ENCODE results near the gene RNF220.

The RNF220 gene

DNA sequence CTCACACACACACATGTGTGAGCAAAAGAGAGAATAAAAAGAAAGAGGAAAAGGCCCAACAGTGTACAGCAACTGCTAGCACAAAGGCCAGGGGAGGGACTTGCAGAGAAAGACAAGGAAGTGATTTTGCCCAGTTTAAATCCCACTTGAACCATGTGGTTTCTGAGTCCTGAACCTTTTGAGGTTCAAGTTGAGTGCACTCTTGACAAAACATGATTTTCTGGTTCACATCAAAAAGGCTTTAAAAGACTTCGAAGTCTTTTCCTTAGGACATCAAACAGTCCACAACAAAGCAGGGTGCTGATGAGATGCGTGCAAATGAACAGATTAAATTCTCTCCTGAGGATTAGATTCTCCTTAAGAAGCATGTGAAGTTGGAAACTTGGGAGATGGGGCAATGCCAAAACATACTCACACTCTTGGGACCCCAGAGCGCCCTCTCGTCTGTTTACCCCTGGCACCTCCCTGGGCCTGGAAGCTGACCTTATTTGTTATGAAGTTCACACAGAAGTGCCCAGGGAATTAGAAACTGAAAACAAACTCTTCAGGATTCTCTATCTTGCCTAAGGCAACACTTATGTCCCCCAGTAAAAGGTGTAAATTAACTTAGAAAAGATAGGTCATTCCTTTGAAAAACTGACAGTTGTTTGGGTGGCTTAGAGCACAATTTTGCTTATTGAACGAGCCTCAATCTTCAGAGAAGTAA, 31.5 kb downstream of the RNF220 start:
- no peak for DNase-seq

DNA sequence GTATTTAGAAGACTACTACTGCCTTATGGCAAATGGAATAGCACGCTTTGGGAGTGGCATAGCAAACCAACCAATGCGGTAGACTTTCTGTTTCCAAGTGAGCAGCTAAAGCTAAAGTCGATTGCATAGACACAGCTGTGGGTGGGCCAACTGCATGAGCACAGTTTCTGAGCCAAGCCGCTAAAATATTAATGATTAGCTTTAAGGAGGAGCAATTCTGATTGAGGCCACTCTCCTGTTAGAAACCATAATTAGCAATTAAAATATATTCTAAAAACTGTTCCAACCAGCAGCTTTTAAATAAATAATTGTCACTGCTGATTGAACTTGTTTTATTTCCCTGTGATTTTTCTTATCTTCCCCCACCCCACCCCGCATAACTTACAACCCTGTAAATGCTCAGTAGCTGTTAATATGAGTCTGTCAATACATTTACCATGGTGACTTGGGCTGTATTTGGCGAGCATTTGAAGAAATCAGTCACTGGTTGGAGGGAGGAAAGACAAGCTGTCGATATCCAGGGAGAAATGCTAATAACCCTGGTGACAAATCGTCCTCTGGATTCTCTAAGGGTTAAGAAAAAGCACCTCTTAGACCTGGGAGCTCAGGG, 32.2 kb downstream of the RNF220 start:
- DNase-seq = no peak

DNA sequence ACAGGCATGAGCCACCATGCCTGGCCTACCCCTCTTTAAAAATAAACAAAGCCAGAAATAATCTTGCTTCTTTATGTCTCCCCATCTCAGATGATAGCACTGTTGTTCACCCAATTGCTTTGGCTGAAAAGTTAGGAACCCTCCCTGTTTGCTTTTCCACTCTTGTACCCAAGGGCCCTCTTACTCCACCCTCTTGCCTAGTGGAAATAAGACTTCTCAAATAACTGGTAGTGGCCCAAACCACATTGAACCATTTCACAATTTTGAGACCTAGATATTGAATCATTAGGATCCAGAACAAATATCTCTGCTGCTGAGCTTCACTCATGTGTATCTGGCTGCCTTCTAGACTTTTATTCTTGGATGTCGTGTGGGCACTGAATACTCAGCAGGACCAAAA, 37.7 kb downstream of the RNF220 start:
- DNase-seq = no peak

DNA sequence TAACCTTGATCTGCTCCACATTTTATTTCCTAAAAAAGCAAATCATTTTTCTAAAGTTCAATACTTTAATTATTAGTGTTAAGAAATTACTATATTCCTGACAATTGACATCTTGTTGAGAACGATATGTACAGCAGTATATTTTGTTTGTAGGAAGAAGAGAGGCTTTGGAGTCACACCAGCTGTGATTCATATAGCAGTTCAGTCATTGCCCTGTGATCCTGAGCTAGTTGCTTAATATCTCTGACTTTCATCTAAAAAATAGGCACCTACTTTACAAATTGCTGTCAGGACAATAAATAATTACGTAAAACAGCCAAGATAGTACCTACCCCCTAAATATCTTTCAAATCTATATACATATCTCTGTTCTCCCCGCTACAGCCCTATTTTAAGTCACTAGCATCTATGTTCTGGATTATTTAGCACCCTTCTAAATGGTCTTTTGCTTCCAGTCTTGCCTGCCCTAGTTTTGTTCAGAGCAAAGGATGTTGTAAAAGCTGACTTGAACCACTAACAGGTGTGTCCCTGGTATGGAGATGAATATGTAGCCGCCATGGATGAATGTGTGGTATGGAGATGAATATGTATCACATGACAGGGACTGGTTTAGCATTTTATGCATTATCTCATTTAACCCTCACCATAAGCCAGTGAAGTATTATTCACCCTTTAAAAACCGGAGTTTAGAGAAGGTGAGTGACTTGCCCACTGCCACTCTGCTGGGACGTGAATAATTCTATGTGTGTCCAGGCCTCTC, 42.2 kb downstream of the RNF220 start:
- DNase-seq = no peak

DNA sequence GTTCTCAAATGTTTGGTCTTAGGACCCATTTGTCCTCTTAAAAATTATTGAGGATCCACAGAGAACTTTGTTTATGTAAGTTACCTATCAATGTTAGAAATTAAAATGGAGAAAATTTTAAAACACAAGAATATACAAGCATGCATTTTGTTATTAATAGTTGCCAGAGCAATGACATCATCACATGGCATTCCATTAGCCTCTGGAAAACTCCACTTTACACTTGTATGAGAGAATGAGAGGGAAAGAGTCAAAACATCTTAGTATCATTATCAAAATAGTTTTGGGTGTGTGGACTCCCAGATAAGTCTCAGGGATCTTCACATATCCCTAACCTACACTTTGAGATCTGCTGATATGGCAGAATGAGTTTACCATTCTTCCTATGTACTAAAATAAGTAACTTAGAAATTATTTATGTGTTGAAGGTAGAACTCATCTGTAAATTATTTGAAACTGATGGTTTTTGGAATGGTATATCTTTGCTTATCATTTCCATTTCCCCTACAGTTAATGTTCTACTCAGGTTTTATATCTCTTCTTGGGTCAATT, 48.8 kb downstream of the RNF220 start:
- no peak for DNase-seq

DNA sequence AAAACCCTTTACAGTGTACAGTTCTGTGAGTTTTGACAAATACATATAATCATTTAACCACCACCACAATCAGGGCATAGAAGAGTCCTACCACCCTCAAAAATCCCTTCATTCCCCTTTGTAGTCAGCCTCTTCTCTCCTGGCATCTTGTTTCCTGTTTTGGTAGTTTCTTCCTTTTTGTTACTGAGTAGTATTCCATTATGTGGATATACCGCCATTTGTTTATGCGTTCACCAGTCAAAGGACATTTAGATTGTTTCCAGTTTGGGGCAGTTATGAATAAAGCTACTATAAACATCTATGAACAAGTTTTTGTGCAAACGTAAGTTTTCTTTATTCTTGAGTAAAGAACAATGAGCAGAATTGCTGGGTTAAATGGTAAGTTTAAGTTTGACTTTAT, 49.6 kb downstream of the RNF220 start:
- DNase-seq = no peak

DNA sequence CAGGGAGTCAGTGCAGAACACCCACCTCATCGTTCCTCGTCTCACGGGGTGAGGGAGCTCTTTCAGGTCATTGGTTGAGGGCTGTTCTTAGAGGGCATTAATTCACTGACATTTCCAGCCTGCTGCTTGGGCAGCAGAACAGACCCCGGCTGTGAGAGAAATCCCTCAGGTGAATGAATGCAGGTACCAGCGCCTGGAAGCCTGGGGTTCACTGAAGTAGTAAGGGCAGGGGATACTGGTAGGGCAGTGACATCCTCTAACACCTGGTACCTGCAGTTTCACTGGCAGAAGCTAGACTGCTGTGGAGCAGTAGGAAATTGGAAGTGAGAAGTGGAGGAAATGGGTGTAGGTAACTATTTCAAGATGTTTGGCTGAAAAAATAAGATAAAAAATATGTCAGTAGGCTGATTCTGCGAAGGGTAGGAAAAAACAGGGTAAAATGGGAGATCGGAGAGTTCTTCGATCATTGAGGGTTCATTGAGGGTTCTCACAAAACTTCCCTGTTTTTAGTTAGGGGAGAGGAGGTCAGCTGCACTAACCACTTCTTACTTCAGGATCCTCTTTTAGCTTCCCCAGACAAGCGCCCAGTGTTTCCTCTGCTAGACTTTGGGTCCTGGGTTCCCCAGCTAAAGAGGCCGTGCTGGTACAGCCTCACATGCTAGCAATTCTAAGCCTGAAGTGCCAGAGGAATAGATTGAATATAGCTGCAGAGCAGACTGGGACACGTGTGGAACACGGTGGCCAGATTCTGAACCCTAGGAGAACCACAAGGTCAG, 55.2 kb downstream of the RNF220 start:
- no peak for DNase-seq

DNA sequence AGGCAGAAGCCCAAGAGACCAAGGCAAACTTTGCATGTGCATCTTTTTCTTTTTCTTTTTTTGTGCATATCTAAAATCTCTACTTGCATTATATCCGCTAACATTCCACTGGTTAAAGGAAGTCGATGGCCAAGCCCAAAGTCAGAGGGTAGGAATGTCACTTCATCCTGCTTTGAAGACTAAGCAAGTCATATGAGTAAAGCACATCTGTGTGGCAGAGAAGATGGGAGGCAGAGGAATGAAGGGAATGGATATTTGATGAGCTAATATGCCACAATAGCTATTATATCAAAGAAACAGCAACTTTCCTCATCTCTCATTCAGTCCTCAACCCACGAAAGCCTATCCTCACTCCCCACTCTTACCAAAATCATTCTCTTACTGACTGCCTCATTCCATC, 59.3 kb downstream of the RNF220 start:
- no peak for DNase-seq

DNA sequence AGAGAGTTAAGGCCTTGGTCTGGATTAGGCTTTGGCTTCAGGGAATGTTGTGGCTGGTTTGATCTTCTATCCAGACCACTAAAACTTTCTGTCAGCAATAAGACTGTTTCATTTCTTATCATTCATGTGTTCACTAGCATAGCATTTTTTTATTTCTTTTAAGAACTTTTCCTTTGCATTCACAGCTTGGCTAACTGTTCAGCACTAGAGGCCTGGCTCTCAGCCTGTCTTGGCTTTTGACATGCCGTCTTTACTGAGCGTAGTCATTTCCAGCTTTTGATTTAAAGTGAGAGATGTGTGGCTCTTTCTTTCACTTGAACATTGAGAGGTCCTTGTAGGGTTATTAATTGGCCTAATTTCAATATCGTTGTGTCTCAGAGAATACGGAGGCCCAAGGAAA, 62.5 kb downstream of the RNF220 start:
- no peak for DNase-seq

DNA sequence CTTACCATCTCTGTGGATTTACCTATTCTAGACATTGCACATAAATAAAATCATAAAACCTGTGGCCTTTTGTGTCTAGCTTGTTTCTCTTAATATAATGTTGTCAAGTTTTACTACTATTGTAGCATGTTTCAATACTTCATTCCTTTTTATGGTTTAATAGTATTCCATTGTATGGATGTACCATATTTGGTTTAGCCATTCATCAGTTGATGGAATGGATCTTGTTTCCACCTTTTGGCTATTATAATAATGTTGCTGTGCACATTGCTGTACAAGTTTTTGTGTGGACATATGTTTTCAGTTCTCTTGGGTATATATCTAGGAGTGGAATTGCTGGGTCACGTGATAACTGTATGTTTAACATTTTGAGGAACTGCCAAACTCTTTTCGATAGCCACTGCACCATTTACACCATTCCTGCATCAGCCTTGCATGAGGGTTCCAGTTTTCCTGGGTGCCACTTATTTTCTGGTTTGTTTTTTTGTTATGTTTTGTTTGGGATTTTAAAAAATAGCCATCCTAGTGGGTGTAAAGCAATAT, 66.9 kb downstream of the RNF220 start:
- DNase-seq = no peak

DNA sequence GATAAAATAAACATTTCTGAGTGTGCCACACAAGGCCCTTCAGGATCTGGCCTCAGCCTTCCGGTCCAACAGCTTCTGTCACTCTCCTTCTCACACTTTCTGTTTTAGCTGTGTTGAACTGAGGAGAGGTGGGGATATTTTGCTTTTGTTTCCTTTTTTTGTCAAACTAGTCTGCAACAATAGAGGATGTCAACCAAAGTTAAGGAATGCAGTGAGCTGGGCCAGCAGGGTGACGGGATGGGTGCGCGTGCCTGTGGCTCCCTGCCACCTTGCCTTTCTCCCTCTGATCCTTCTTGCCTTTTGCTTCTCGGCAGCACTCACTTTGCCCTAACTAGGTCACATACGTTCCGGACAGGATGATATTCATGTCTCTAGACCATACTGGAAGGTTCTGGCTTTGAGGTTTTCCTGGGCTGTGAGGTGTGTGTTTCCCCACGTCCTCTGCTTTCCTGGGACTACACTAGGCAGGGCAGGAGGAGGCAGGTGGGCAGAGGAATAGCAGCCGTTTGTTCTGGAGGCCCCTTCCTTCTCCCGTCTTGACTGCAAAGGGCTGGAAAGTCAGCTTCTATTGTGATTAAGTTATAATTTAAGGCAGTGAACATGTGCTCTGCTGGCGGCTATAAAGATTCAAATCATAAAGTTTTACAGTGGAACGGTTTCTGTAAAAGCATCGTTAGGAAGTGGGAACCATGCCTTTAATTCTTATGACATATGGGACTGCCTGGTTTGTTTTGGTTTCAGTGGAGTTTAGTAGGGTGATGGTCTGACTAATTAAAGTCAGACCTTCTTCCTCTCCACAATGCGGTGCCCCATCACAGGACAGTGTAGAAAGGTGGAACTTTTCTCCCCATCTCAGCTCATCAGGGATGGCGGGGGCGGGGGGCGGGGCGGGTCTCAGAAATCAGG, 67.8 kb downstream of the RNF220 start:
- DNase-seq = no peak

DNA sequence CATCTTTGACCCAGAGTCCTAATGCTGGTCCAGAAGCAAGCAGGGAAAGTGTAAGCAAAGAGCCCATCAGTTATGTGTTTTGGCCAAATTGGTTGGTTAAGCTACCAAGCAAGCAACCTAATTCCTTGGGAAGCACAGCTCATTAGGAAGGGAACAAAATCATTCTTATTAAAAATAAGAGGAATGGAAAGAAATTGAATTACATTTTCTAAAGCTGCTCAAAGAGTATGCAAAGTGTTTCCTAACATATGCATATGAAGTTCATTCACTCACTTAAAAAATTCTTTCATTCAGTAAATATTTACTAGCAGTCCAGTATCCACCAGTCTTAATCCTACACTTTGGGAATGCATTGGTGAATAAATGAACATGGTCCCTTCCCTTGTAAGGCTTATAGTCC, 71.8 kb downstream of the RNF220 start:
- no peak for DNase-seq

DNA sequence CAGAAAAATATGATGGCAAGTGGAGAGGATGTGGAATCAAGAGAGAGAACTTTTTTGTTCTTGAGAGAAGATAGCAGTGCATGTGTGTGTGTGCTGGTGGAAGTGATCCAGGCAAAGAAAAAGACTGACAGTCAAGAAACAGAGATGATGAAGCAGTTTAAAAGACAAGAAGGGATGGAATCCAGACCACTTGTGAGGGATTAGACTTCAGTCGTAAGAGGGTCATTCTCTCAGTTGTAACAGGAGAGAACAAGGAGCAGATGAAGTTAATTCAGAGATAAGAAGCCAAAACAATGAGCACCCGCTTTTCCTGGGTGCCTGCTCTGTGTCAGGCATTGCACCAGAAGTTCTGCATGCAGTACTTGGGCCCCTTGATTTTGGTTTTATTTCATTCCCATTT, 76.6 kb downstream of the RNF220 start:
- DNase-seq = no peak

DNA sequence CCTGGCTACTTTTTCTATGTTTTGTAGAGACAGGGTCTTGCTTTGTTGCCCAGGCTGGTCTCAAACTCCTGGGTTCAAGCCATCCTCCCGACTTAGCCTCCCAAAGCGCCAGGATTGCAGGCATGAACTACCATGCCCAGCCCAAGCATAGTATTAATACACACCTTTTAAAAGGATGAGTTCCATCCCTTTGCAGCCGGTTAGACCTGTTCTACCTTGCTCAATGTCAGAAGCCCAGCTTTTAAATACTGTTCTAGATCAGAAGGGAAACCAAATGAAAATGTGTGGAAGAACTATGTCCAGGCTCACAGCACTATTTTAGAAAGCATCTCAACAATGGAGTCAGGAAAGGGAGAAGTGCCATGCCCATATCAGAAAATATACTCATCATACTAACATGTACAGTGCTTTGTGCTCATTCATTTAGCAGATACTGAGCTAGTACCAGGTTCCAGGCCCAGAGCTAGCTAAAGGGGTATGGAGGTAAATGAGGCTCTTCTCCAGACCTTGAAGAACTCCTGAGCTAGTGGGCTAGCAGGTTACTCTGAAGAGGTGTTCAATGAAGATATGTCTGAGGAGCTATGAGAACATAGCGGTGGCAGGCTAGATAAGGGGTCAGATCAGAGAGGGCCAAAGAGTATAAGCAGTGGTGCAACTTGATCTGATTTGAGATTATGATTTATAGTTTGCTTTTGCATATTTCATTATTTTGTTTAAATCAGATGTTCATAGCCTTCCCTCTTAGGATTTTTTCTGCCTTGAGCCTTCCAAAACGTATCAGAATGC, 78.2 kb downstream of the RNF220 start:
- no peak for DNase-seq

DNA sequence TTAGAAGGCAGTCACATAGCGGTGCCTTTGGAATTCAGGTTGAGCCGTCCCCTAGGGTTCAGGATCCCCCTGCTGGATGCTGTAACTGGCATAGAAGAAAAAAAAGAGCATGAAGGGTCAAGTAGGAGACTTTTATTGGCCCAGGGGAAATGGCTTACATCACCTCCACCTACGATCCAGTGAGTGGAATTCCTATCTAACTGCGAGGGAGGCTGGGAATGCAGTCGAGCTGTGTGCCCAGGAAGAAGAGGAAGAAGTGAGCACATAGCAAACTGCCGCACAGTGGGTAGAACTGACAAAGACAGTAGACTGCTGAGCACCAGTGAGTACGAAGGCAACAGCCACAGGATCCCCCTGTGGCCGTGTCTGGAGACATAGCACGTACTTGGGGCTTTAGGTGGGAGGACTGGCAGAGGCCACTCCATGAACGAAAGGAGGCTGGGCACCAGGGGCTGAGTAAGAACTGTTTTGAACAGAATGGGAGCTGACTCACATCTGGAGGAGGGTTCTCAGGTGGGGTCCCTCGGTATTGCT, 79.2 kb downstream of the RNF220 start:
- DNase-seq = no peak

DNA sequence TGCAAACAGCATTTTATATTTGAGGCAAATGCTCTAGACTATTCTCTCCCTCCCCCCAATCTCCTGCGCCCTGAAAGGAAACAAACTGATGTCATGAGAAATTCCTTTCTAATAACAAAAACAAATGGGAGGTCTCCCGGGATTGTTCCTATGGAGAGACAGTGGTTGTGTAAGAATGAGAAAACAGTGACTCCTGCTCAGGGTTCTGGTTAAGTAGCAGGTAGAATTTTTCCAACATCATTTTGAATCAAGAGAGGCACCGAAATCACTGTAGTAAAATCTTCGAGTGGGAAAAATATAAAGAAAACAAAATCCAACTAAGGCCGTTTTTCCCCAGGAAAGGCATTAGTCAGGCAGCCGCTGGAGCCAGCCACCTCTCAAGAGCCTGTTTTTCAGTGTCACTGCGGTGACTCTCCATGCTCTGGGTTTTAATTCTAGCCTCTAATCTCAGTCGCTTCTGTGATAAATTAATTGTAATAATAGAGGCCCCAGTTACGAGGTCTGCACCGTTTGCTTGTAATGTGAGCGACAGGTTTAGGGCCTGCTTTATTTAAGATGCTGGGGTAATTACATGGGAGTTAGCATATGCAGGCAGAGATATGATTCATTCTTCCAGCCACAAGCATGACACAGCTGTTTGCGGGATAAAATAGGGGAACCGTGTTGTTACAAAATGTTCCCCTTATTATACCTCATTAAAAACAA, 80.3 kb downstream of the RNF220 start:
- DNase-seq = no peak

DNA sequence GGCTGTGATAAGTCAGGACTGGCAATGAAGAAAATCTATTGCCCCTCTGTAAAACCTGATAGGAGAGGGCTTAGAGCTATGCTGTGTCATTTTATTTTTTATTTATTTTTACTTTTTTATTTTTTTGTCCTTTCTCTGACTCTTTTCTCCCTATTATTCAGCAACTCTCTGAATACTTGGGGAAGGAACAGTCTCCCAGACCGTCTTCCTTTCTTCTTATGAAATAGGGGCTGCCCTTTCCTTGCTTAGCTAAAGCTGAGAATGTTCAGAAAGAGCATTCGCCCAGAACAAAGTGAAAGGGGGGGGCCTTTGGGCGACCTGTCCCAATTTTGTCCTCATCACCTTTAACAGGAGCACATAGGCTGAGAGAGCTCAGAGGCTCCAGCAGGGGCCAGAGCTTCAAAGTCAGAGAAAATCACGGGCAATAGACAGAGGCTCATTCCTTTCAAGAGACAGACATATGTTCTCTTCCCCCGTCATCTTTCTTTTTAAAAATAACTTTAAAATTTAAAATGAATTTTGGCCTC, 80.9 kb downstream of the RNF220 start:
- no peak for DNase-seq

DNA sequence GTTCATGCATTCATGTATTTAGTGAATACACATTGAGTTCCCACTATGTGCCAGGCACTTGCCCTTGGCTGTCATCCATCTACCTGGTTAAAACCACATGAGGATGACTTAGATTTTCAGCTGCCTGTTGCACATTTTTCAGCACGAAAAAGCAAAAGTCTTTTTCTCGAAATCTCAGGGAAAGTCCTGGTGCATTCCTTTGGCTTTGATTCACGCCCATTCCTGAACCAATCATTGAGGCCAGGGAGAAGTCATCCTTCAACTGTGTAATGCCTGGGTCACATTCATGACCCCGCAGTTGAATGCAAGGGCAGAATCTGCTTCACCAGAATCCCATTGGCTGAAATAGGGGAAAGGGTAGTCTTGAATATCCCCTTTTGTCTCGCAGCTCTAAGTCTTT, 84.4 kb downstream of the RNF220 start:
- no peak for DNase-seq

DNA sequence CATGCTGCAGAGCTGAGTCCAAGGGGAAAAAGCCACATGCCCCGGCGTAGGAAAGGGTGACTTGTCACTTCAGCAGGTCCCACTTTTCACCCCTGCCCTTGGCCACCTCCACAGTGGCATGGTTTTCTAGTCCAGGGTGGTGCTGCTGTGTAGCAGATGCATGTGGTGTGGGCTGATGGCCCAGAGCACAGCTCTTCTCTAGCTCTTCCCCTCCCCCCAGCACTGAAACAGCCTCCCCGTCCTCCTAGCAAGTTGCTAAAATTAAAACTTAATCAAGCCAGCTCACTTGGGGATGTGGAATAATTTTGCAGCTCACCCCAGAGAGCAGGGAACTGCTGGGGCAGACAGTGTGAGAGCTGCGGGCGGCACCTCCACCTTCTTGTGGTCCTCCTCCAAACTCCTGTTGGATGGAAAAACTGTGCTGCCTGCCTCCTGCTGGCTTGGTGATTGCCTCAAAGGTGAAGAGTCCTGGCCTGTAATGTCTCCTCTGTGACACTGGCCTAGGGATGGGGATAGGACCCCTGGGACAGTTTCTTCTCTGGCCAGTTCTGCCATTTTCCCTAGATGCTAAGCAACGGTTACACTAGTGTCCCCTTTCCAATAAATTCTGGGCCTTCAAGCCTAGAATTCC, 91.6 kb downstream of the RNF220 start:
- DNase-seq = no peak
